DMS53 (cell line): ENCODE results near the gene AGPAT4.
A peak's percentile ranks its signal among the peaks of the same experiment; 100 is the strongest.

Experiments
- DNase-seq: peaks from one replicate; lab custom pipeline; 2025; lab: John Stamatoyannopoulos, UW

AGPAT4 gene

GRCh38 chr6:161284653-161285052, 10.8 kb upstream of the AGPAT4 start:
- no peak for DNase-seq

DNA sequence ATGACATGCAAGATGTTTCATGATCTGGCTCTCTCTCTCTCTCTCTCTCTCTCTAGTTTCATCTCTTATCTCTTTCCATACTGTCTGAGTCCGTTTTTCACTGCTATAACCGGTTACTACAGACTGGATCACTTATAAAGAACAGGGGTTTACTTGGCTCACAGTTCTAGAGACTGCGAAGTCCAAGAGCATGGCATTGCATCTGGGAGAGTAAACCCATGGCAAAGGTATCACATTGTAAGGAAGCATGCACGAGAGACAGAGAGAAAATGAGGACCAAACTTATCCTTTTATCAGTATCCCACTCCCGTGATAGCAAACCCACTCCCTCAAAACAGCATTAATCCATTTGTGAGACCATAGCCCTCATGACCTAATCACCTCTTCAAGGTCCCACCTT, 7.2 kb upstream of the AGPAT4 start:
- DNase-seq = no peak

DNA sequence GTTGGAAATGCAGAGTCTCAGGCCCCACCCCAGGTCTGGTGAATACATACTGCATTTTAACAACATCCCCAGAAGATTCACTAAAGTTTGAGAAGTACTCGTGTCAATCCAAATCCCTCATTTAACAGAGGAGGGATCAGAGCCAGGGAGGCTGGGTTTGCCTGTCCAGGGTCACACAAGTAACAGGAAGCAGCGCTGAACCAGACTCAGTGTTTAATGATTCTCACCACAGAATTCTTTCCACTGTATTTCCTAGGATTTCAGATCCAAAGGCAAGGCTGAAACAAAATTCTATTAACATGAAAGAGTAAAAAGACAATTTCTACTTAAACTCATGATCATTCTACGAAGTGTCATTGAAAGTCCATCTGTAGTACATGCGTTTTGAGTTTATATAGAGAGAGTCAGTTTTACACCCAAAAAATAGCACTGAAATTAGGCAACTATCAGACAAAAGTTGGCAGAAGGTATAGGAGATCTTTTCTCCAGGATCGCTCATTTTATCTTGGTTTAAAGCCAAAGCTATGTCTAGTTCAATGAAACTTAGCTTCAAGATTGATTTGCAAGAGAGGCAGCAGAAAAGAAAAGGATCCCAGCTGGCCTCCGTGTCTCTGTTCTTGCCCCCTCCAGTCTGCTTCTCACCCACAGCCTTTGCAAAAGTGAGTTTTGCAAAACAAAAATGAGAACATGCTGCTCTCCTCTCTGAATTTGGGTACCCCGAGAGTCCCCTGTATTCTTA, 6.0 kb upstream of the AGPAT4 start:
- DNase-seq = no peak

DNA sequence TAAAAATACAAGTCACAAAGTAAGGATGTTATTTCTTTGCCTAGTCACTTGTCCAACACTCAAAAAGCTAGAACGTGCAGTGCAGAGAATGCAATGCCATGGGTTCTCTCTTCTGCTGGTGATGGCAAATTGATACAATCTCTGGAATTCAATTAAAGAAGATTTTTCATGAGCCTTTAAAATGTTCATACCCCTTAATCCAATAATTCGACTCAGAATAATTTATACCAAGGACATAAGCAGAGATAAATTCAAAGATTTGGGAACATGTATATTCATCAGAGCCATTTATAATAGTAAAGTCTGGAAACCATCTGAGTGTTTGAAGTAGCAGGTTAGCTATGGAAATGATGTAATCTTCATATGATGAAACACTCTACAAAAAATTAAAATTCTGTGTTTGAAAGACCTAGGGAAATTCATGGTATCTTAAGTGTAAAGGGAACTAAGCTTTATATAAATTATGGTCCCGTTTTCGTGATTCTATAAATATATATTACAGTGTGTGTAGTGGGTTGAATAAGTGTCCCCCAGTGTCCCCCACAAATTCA, 2.8 kb upstream of the AGPAT4 start:
- DNase-seq = no peak

GRCh38 chr6:161274898-161275297, 1.0 kb upstream of the AGPAT4 start:
- DNase-seq = no peak

DNA sequence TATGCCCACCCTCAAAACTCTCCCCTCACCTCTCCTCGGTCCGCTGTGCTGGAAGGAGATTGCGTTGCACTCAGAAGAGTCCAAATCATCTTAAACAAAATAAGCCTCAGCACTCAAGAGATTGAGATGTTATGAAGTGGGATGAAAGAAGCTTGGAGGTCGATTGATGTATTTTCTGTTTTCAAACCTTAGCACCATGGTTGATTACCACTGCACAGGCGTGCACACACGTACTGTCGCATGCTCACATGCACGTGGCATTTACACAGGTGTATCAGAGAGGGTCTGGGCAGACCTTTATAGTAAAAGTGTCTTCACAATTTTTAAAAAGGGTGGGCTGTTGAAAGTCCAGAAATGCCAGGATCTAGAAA, 612 bp upstream of the AGPAT4 start:
- no peak for DNase-seq

DNA sequence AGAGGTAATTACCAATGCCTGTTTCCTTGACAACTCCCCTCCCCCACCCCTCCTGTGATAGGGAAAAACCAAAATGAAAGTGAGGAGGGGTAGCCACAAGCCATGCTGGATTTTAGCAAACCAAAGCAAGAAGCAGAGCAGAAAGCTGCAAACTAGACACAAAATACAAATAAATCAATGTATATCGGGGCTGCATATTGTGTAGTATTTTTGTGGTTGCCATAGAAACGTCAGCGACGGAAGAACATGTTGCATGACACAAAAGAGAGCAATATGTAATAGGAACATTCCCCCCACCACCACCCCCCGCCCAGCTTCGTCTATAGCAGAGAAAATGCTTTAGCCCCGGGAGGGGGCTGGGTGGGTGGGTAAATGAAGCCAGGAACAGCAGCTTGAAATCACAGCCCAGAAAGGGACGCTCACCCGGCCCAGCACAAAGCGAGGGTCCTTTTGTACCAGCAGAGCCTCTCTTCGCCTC, 548 bp downstream of the AGPAT4 start:
- DNase-seq = peak; percentile 48

GRCh38 chr6:161272635-161273273, 1.1 kb downstream of the AGPAT4 start:
- no peak for DNase-seq

GRCh38 chr6:161271343-161272030, 2.4 kb downstream of the AGPAT4 start:
- no peak for DNase-seq

DNA sequence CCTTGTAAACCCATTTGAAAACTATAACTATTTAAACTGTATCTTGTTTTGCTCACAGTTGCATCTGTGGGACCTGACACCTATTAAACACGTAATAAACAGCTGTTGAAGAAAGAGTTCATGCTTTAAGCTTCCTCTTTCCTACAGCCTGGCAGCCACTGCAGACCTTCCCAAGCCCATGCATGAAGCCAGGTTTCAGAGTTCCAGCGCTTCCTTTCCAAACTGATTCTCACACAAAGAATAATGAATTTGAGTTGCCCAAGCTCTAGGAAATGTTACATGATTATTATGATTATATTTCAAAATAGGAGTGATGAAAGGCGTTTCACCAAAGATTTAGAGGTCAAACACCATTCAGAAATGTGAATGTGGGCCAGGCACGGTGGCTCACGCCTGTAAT, 3.7 kb downstream of the AGPAT4 start:
- no peak for DNase-seq

- DNase-seq = no peak
Measured at GRCh38 chr6:161269310-161269709, 4.6 kb downstream of the AGPAT4 start.

DNA sequence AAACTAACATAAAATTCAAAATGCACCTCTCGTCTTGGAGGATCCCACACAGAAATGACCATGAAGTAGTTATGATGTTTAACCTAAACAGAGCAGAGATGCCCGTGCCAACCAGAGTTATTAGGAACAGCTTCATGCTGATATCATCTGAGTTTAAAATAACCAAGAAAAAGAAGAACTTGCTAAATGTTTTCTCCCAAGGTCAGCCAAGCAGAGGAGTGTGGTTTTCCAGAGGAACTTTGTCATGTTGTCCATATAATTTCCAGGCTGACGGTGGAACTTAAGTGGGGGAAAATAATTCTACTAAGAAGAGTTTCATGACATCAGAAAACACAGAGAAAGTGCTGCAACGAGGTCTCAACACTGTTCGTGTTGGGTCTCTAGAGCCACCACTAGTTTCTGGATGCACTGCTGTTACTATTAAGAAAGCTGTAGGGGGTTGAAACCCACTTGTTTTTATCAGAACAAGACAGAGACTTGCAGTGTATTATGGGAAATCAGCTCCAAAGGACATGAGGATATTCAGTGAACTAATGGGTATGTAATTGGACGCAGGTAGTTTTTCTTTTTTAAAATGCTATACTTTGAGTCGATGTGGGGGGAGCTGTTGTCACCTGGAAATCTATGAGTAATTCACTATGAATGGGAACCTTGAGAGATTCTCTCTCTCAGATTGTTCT, 5.2 kb downstream of the AGPAT4 start:
- DNase-seq = no peak

- no peak for DNase-seq
Measured at GRCh38 chr6:161266513-161267230, 7.2 kb downstream of the AGPAT4 start.

GRCh38 chr6:161265975-161266374, 7.9 kb downstream of the AGPAT4 start:
- no peak for DNase-seq

- DNase-seq = no peak
Measured at GRCh38 chr6:161265554-161265953, 8.3 kb downstream of the AGPAT4 start.

DNA sequence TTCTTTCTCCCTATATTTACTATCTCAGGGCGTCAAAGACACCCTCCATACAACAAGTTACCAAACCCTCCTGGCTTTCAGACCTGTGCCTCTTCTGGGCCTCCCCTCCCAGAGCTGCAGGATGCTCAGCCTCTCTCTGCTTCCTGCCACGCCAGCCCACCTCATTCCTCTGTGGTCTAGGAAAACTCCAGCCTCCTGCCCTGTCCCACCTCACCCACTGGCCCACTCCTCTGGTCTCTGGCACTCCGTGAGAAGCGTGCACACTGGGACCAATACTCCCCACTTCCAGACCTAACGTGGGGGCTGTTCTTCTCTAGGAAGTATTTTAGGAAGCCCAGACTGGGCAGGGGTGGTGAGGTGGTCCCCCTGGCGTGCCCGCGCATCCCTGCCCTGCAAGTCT, 9.7 kb downstream of the AGPAT4 start:
- no peak for DNase-seq

DNA sequence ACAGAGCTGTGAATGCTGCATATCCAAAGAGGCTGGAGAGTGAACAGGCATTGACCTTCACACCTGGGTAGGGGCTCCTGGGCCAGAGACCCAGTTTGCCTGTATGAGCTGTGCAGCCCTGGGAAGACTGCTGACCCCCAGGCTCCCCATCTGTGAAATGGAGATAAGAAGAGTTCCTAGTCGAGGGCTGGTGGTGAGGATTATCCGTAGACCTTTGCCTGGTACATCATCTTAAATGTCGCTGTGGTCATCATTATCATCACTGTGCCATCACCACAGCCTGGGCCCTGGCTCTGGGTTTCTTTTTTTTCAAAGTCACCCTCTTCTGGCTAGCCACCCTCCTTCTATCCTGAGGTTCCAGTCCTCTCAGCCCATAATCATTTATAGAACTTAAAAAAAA, 12.0 kb downstream of the AGPAT4 start:
- DNase-seq = no peak

DNA sequence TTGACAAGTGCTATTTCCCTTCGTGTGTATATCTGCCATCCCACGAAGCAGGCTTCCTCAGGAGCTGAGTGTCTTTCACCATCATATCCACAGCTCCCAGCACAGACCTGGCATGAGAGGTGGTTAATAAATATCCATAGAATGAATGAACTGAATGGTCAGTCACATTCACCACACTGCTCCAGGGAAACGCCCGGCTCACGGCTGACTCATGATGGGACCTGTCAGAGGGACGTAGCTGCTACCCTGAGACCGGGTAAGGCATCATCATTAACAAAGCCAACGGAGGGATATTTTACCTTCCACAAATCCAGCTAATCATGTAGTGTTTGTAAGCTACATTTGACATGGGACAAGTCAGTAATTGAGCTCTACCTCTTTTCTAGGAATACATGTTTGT, 12.5 kb downstream of the AGPAT4 start:
- no peak for DNase-seq

- DNase-seq = no peak
Measured at GRCh38 chr6:161259302-161259701, 14.6 kb downstream of the AGPAT4 start.

- peak; percentile 8 for DNase-seq
Measured at GRCh38 chr6:161257793-161258457, 15.9 kb downstream of the AGPAT4 start.

GRCh38 chr6:161256407-161256806, 17.5 kb downstream of the AGPAT4 start:
- DNase-seq = no peak
